ENCODE results near the gene ALDH18A1.

The ALDH18A1 gene

GRCh38 chr10:95558593-95559320 lies 97.8 kb downstream of the ALDH18A1 start:
- no peak for DNase-seq

DNA sequence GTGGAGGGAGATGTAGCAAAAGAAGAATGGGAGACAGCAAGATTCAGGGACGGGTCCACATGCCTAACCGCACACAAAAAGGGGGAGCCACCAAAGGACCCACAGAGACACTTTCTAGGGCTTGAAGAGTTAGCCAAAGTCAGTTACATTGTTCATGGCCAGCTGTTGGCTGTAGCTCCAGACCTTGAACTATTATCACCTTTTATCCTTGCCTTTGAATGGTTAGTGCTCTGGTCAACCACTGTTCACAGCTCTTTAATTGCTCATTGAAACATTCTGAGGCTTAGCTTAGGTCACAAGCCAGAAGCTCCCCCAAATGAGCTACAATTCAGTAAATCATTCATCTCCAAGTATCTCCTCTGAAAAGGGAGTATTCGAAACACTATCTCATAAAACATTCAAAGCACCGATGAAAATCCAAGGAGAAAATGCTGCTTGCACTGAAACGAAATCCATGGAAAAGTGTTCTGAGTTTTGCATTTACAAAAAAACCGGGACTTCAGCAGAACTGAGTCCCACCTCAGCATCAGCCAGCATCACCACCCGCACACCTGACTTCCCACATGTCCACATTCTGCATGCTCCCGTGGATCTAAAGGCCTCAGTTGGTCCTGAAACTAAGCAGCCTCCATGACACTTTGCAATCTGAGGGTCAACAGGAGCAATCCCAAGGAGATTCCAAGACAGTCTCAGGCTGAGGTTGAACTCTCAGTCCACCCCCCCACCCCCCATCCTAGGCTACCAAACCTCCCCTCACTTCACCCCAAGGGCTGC lies 99.3 kb downstream of the ALDH18A1 start:
- no peak for DNase-seq
